ENCODE results near the gene LPP.

The LPP gene

GRCh38 chr3:188834349-188834748 lies 680.4 kb downstream of the LPP start:
- POLR2A ChIA-PET = no interaction called here
- TF ChIP-seq FOXK2 (IDR thresholded peaks at IDR 0.05) = no peak
- TF ChIP-seq ARNT (IDR thresholded peaks at IDR 0.05) = no peak
- no peak for TF ChIP-seq BHLHE40 (IDR thresholded peaks at IDR 0.05; ENCODE audit: borderline replicate concordance)
- no peak for TF ChIP-seq FOXA1 (IDR thresholded peaks at IDR 0.05)
- TF ChIP-seq ELF4 (IDR thresholded peaks at IDR 0.05) = no peak
- TF ChIP-seq, protein P1, sequence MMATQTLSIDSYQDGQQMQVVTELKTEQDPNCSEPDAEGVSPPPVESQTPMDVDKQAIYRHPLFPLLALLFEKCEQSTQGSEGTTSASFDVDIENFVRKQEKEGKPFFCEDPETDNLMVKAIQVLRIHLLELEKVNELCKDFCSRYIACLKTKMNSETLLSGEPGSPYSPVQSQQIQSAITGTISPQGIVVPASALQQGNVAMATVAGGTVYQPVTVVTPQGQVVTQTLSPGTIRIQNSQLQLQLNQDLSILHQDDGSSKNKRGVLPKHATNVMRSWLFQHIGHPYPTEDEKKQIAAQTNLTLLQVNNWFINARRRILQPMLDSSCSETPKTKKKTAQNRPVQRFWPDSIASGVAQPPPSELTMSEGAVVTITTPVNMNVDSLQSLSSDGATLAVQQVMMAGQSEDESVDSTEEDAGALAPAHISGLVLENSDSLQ (IDR thresholded peaks at IDR 0.05) = no peak
- TF ChIP-seq TARDBP (IDR thresholded peaks at IDR 0.05) = no peak
- TF ChIP-seq CTBP1 (IDR thresholded peaks at IDR 0.05; ENCODE audit: borderline replicate concordance) = no peak
- no peak for TF ChIP-seq ZNF384 (IDR thresholded peaks at IDR 0.05)
- TF ChIP-seq HDGF (IDR thresholded peaks at IDR 0.05; ENCODE audit: borderline replicate concordance) = no peak
- TF ChIP-seq SUZ12 (IDR thresholded peaks at IDR 0.05) = no peak
- no peak for TF ChIP-seq SP1 (IDR thresholded peaks at IDR 0.05)
- no peak for TF ChIP-seq NFRKB (IDR thresholded peaks at IDR 0.05)
- no peak for TF ChIP-seq LEF1 (IDR thresholded peaks at IDR 0.05; ENCODE audit: borderline replicate concordance)
- TF ChIP-seq L3MBTL2 (conservative IDR thresholded peaks at IDR 0.05) = no peak
- no peak for TF ChIP-seq FOXM1 (IDR thresholded peaks at IDR 0.05; ENCODE audit: borderline replicate concordance)
- CTCF ChIA-PET = interaction anchor here (0.5 kb wide), 1 partner anchor 1669 kb away, joined by 3 read pairs; no protein-coding TSS in a partner anchor
- no peak for DNase-seq (ENCODE audit: extremely low spot score)

DNA sequence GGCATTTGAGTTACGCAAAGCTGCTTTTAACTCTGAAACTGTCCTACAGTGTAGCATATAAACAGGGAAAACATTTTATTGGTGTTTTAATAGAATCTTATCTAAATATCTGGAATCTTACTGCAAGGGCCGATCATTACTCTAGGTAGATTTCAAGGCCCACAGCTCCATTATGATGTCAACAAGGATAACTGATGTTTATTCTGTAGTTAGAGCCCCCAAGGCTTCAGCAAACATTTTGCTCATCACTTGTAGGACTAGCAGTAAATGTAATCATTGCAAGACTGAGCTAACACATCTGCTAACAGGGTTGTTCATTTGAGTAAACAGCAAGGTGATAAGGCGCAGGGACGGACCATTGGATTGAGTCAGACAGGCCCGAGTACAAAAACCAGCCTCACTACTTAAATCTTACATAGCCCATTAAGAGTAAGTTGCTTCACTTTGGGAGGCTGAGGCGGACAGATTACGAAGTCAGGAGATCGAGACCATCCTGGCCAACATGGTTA lies 685.3 kb downstream of the LPP start:
- ChIA-PET CTCF (no interaction called here), POLR2A (interaction anchor here (0.7 kb wide), 1 partner anchor 78 kb away, joined by 3 read pairs; no protein-coding TSS in a partner anchor)
- TF ChIP-seq SUZ12 (IDR thresholded peaks at IDR 0.05) = no peak
- no peak for TF ChIP-seq FOXM1 (IDR thresholded peaks at IDR 0.05; ENCODE audit: borderline replicate concordance)
- TF ChIP-seq NFRKB (IDR thresholded peaks at IDR 0.05) = no peak
- no peak for TF ChIP-seq LEF1 (IDR thresholded peaks at IDR 0.05; ENCODE audit: borderline replicate concordance)
- TF ChIP-seq, protein P1 (IDR thresholded peaks at IDR 0.05) = no peak
- no peak for TF ChIP-seq ELF4 (IDR thresholded peaks at IDR 0.05)
- no peak for DNase-seq (ENCODE audit: extremely low spot score)

DNA sequence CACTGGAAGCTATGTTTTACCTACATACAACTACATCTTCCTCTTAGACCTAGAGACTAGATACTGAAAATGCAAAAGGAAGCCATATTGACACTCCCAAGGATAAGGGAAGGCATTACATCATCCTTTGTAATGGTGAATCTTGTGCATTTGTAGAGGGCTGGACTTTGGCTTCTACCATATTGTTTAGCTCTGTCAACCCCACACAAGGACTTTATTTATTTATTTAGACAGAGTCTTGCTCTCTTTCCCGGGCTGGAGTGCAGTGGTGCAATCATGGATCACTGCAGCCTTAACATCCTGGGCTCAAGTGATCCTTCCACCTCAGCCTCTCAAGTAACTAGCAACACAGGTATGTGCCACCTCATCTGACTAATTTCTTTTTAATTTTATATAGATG lies 686.3 kb downstream of the LPP start:
- CTCF ChIA-PET = no interaction called here
- POLR2A ChIA-PET = no interaction called here
- TF ChIP-seq SUZ12 (IDR thresholded peaks at IDR 0.05) = no peak
- no peak for TF ChIP-seq NFRKB (IDR thresholded peaks at IDR 0.05)
- TF ChIP-seq FOXM1 (IDR thresholded peaks at IDR 0.05; ENCODE audit: borderline replicate concordance) = no peak
- TF ChIP-seq ARNT (IDR thresholded peaks at IDR 0.05) = no peak
- TF ChIP-seq BHLHE40 (IDR thresholded peaks at IDR 0.05; ENCODE audit: borderline replicate concordance) = no peak
- TF ChIP-seq LEF1 (IDR thresholded peaks at IDR 0.05; ENCODE audit: borderline replicate concordance) = no peak
- TF ChIP-seq HDGF (IDR thresholded peaks at IDR 0.05; ENCODE audit: borderline replicate concordance) = no peak
- TF ChIP-seq TARDBP (IDR thresholded peaks at IDR 0.05) = no peak
- no peak for TF ChIP-seq FOXK2 (IDR thresholded peaks at IDR 0.05)
- no peak for TF ChIP-seq ELF4 (IDR thresholded peaks at IDR 0.05)
- no peak for TF ChIP-seq SP1 (IDR thresholded peaks at IDR 0.05)
- no peak for DNase-seq (ENCODE audit: extremely low spot score)

- no peak for DNase-seq (ENCODE audit: extremely low spot score)
- TF ChIP-seq L3MBTL2 (conservative IDR thresholded peaks at IDR 0.05) (no peak), FOXM1 (IDR thresholded peaks at IDR 0.05; ENCODE audit: borderline replicate concordance) (no peak), HDGF (IDR thresholded peaks at IDR 0.05; ENCODE audit: borderline replicate concordance) (no peak), ZNF384 (IDR thresholded peaks at IDR 0.05) (no peak), CTBP1 (IDR thresholded peaks at IDR 0.05; ENCODE audit: borderline replicate concordance) (no peak), BHLHE40 (IDR thresholded peaks at IDR 0.05; ENCODE audit: borderline replicate concordance) (no peak), ELF4 (IDR thresholded peaks at IDR 0.05) (no peak), FOXK2 (IDR thresholded peaks at IDR 0.05) (no peak), SUZ12 (IDR thresholded peaks at IDR 0.05) (no peak), LEF1 (IDR thresholded peaks at IDR 0.05; ENCODE audit: borderline replicate concordance) (no peak), SP1 (IDR thresholded peaks at IDR 0.05) (no peak), NFRKB (IDR thresholded peaks at IDR 0.05) (no peak), ARNT (IDR thresholded peaks at IDR 0.05) (no peak), FOXA1 (IDR thresholded peaks at IDR 0.05) (no peak), TARDBP (IDR thresholded peaks at IDR 0.05) (no peak)
- TF ChIP-seq, protein P1 (IDR thresholded peaks at IDR 0.05) = no peak
- CTCF ChIA-PET = no interaction called here
- POLR2A ChIA-PET = no interaction called here
Measured at GRCh38 chr3:188841906-188842305, 687.9 kb downstream of the LPP start.

- TF ChIP-seq HDGF (IDR thresholded peaks at IDR 0.05; ENCODE audit: borderline replicate concordance) = no peak
- TF ChIP-seq CTBP1 (IDR thresholded peaks at IDR 0.05; ENCODE audit: borderline replicate concordance) = no peak
- TF ChIP-seq FOXA1 (IDR thresholded peaks at IDR 0.05) = no peak
- no peak for TF ChIP-seq FOXK2 (IDR thresholded peaks at IDR 0.05)
- no peak for TF ChIP-seq NFRKB (IDR thresholded peaks at IDR 0.05)
- no peak for TF ChIP-seq TARDBP (IDR thresholded peaks at IDR 0.05)
- TF ChIP-seq, protein P1 (IDR thresholded peaks at IDR 0.05) = no peak
- no peak for TF ChIP-seq ARNT (IDR thresholded peaks at IDR 0.05)
- no peak for TF ChIP-seq BHLHE40 (IDR thresholded peaks at IDR 0.05; ENCODE audit: borderline replicate concordance)
- TF ChIP-seq ELF4 (IDR thresholded peaks at IDR 0.05) = no peak
- TF ChIP-seq SP1 (IDR thresholded peaks at IDR 0.05) = no peak
- TF ChIP-seq SUZ12 (IDR thresholded peaks at IDR 0.05) = no peak
- no peak for TF ChIP-seq LEF1 (IDR thresholded peaks at IDR 0.05; ENCODE audit: borderline replicate concordance)
- no peak for TF ChIP-seq ZNF384 (IDR thresholded peaks at IDR 0.05)
- TF ChIP-seq L3MBTL2 (conservative IDR thresholded peaks at IDR 0.05) = no peak
- TF ChIP-seq FOXM1 (IDR thresholded peaks at IDR 0.05; ENCODE audit: borderline replicate concordance) = no peak
- ChIA-PET POLR2A (no interaction called here), CTCF (no interaction called here)
- no peak for DNase-seq (ENCODE audit: extremely low spot score)
Measured at GRCh38 chr3:188842639-188843038, 688.7 kb downstream of the LPP start.
